SK-N-SH (cell line): ENCODE measurements around the gene FHIP2A. TPM values are rescaled to one million over a fixed set of nuclear protein-coding genes. Genes with fewer than 3 reads are reported as not detected.
"Not testable (repeated sequence)": the region's sequence is repeated elsewhere in the genome, so short reads cannot be mapped to it uniquely, and the experiment has no call there.

ENCODE experiments used
- CTCF ChIA-PET: fragments of 300-600, 350-600 bp; formaldehyde crosslinking; extraction: SDS; loops from one replicate; lab custom pipeline; 2021; lab: Yijun Ruan, JAX
- POLR2A ChIA-PET: fragments of 350-600 bp; sonication (Branson Sonifier 250); formaldehyde crosslinking; extraction: SDS; loops from one replicate; lab custom pipeline; 2020; ENCODE audit warnings: antibody characterized with exemption, inconsistent platforms; lab: Yijun Ruan, JAX
- DNase-seq: peaks from one replicate; pipeline ENCODE4 v3.0.0; 2012
- H2AFZ ChIP-seq: fragments of 200-600 bp; sonication (generic); 2 replicates; pipeline ENCODE4 v1.8.1; 2016; ENCODE audit warnings: antibody characterized with exemption, mild to moderate bottlenecking, low read depth
- H3F3A ChIP-seq: fragments of 200-600 bp; sonication (generic); replicated peaks from 2 replicates; pipeline ENCODE3; 2016; ENCODE audit warnings: antibody characterized with exemption, mild to moderate bottlenecking; ENCODE audit not compliant: insufficient read depth
- H3K27ac ChIP-seq, 2 experiments: fragments of 200-500 bp in 1 of 2; fragments of 200-600 bp in 1 of 2; sonication (Bioruptor generic) in 1 of 2; sonication (generic), shearing (Covaris generic) in 1 of 2; 2 replicates each; pipeline versions ENCODE4 v1.5.1 to v1.6.1; 2014 to 2016; ENCODE audit warnings: low read depth in 2 of 2, inconsistent platforms in 1 of 2, low read length in 1 of 2, mild to moderate bottlenecking in 1 of 2, mixed read lengths in 1 of 2
- H3K27me3 ChIP-seq: fragments of 200-600 bp; sonication (generic), shearing (Covaris generic); 2 replicates; pipeline ENCODE4 v1.6.1; 2016; ENCODE audit warnings: mixed run types; ENCODE audit not compliant: insufficient read depth
- H3K36me3 ChIP-seq, 2 experiments: fragments of 200-500 bp in 1 of 2; fragments of 200-600 bp in 1 of 2; sonication (Bioruptor generic) in 1 of 2; sonication (generic) in 1 of 2; replicated peaks in 1 of 2; 2 replicates each; pipeline versions ENCODE3 to v1.5.1; 2014 to 2016; ENCODE audit warnings: low read length in 1 of 2, mild to moderate bottlenecking in 1 of 2; ENCODE audit not compliant: insufficient read depth in 2 of 2, control insufficient read depth in 1 of 2
- H3K4me1 ChIP-seq, 2 experiments: fragments of 200-500 bp in 1 of 2; fragments of 200-600 bp in 1 of 2; sonication (Bioruptor generic) in 1 of 2; sonication (generic), shearing (Covaris generic) in 1 of 2; 2 replicates each; pipeline versions ENCODE4 v1.5.1 to v1.6.1; 2014 to 2016; ENCODE audit warnings: low read depth in 1 of 2, low read length in 1 of 2, mixed run types in 1 of 2; ENCODE audit not compliant: insufficient read depth in 2 of 2, control insufficient read depth in 1 of 2
- H3K4me2 ChIP-seq: fragments of 200-600 bp; sonication (generic), shearing (Covaris generic); 2 replicates; pipeline ENCODE4 v1.6.1; 2017; ENCODE audit warnings: mixed run types
- H3K4me3 ChIP-seq, 2 experiments: fragments of 200-500 bp in 1 of 2; fragments of 200-600 bp in 1 of 2; sonication (Bioruptor generic) in 1 of 2; sonication (generic), shearing (Covaris generic) in 1 of 2; 2 replicates each; pipeline versions ENCODE4 v1.5.1 to v1.8.1; 2014 to 2016; ENCODE audit warnings: low read depth in 2 of 2, inconsistent platforms in 1 of 2, low read length in 1 of 2, mild to moderate bottlenecking in 1 of 2, mixed read lengths in 1 of 2, moderate library complexity in 1 of 2
- H3K79me2 ChIP-seq: fragments of 200-600 bp; sonication (generic); 2 replicates; pipeline ENCODE4 v1.8.1; 2017; ENCODE audit warnings: mild to moderate bottlenecking; ENCODE audit not compliant: insufficient read depth
- H3K9ac ChIP-seq: fragments of 200-600 bp; sonication (generic); 2 replicates; pipeline ENCODE4 v1.6.1; 2017; ENCODE audit warnings: mixed run types
- H3K9me2 ChIP-seq: fragments of 200-600 bp; sonication (generic); 2 replicates; pipeline ENCODE4 v1.6.1; 2017; ENCODE audit warnings: mixed run types
- H3K9me3 ChIP-seq: fragments of 200-600 bp; sonication (generic); 2 replicates; pipeline ENCODE4 v1.6.1; 2017; ENCODE audit warnings: mixed run types, mild to moderate bottlenecking, moderate library complexity
- H4K20me1 ChIP-seq: fragments of 200-600 bp; sonication (generic); 2 replicates; pipeline ENCODE4 v1.6.1; 2017; ENCODE audit warnings: mild to moderate bottlenecking, mixed run types; ENCODE audit not compliant: insufficient read depth
- CTCF ChIP-seq: fragments of 200-600 bp; sonication (generic); IDR thresholded peaks from 2 replicates; pipeline ENCODE4 v1.6.1; 2017; ENCODE audit warnings: antibody characterized with exemption, mild to moderate bottlenecking, moderate library complexity
- EP300 ChIP-seq, 2 experiments: IDR thresholded peaks; 2 replicates each; pipeline versions ENCODE4 v1.4.0 to v1.6.1; 2012; ENCODE audit warnings: borderline replicate concordance in 1 of 2, low read depth in 1 of 2, low read length in 1 of 2
- FOSL2 ChIP-seq: IDR thresholded peaks from 2 replicates; pipeline ENCODE4 v1.4.0; 2012; ENCODE audit warnings: low read depth, mild to moderate bottlenecking, moderate library complexity, borderline replicate concordance
- FOXM1 ChIP-seq: IDR thresholded peaks from 2 replicates; pipeline ENCODE4 v1.4.0; 2012; ENCODE audit warnings: low read depth, mild to moderate bottlenecking
- JUND ChIP-seq: IDR thresholded peaks from 2 replicates; pipeline ENCODE4 v1.4.0; 2012
- MEF2A ChIP-seq: IDR thresholded peaks from 2 replicates; pipeline ENCODE4 v1.4.0; 2012; ENCODE audit warnings: low read depth, borderline replicate concordance
- NFIC ChIP-seq: IDR thresholded peaks from 2 replicates; pipeline ENCODE4 v1.4.0; 2012; ENCODE audit warnings: borderline replicate concordance
- PBX3 ChIP-seq: IDR thresholded peaks from 2 replicates; pipeline ENCODE4; 2012
- POLR2AphosphoS5 ChIP-seq: IDR thresholded peaks from 2 replicates; pipeline ENCODE4 v1.6.1; 2012; ENCODE audit warnings: low read depth, low read length
- RXRA ChIP-seq: IDR thresholded peaks from 2 replicates; pipeline ENCODE4 v1.4.0; 2012; ENCODE audit warnings: low read depth, mild to moderate bottlenecking, borderline replicate concordance
- SMC3 ChIP-seq: IDR thresholded peaks from 2 replicates; pipeline ENCODE4 v1.6.1; 2012; ENCODE audit warnings: low read depth, low read length, improper control_type of control experiment
- TCF12 ChIP-seq: IDR thresholded peaks from 2 replicates; pipeline ENCODE4 v1.4.0; 2012
- TEAD4 ChIP-seq: IDR thresholded peaks from 2 replicates; pipeline ENCODE4 v1.4.0; 2012; ENCODE audit warnings: mild to moderate bottlenecking, borderline replicate concordance; ENCODE audit not compliant: insufficient read depth
- WGBS: methylation state at CpG from one replicate; pipeline ENCODE4 v1.1.6; 2017; ENCODE audit warnings: low lambda C conversion rate; 5-methylcytosine and 5-hydroxymethylcytosine counted together
- polyA plus RNA-seq, 3 experiments: library from polyadenylated mRNA; depleted of rRNA; stranded (reverse); fragments of >200 nt; gene quantifications; 2 replicates each; pipeline ENCODE4 v1.2.3, GENCODE V29; 2012

Gene FHIP2A
- polyA plus RNA-seq, 1 of the 3 experiments (the other 2 are of a cell fraction): 6.1 TPM

- TF ChIP-seq NFIC (peak; percentile 45), TEAD4 (peak; percentile 86), TCF12 (peak; percentile 65), POLR2AphosphoS5 (peak; percentile 31; the same call in 1 of the 2 replicates), FOXM1 (peak; percentile 35; the same call in 1 of the 2 replicates), FOSL2 (peak; percentile 87), PBX3 (peak; percentile 43; the same call in 1 of the 2 replicates), EP300 (IDR thresholded peaks at IDR 0.05; ENCODE audit: borderline replicate concordance in 1 of 2, low read depth in 1 of 2, low read length in 1 of 2) (peak in 1 of 2 experiments; percentile 79; a peak in 2 of 4 replicates), MEF2A (no peak), CTCF (no peak), RXRA (peak; percentile 31; the same call in 1 of the 2 replicates), SMC3 (no peak), JUND (peak; percentile 92)
- DNase-seq: no peak
- H3K9me3 ChIP-seq: no peaks in the 10 kb centered on the region; the same call in 1 of the 2 replicates
- peaks cover 0 to 15% of the 10 kb centered on the region in 2 experiments; a peak in 1 of 4 replicates for H3K4me1 ChIP-seq
- peak overlapping the region; percentile 68 to 90 for H3K27ac ChIP-seq
- H3K4me2 ChIP-seq: peak overlapping the region; percentile 66
- peak overlapping the region; percentile 58 for H3K9ac ChIP-seq
- no peaks in the 10 kb centered on the region for H3K9me2 ChIP-seq
- peaks cover 49% of the 10 kb centered on the region for H3F3A ChIP-seq
- H3K79me2 ChIP-seq: peaks cover 11% of the 10 kb centered on the region
- no peak overlapping the region for H3K4me3 ChIP-seq
- 0 out of 2 replicates have a peak overlapping the region, but pooled peaks have one; percentile 7 for H2AFZ ChIP-seq
- ChIA-PET POLR2A (no interaction called here), CTCF (interaction anchor here (1.2 to 2.1 kb wide), 2 partner anchors 20 to 35 kb away, joined by 4 to 8 read pairs; partner anchors contain the start of gene FHIP2A)
- H3K27me3 ChIP-seq: no peaks in the 10 kb centered on the region
- H4K20me1 ChIP-seq: no peaks in the 10 kb centered on the region
- peaks cover 68 to 70% of the 10 kb centered on the region in 2 experiments for H3K36me3 ChIP-seq
- 36% methylated on average over 9 of the region's 9 CpGs for WGBS
Observed at GRCh38 chr10:114856544-114857287, 35.1 kb downstream of the FHIP2A start.

GRCh38 chr10:114857288-114857565 lies 35.6 kb downstream of the FHIP2A start:
- H3K9me3 ChIP-seq, H2AFZ ChIP-seq, H4K20me1 ChIP-seq, H3K9me2 ChIP-seq, DNase-seq, POLR2A ChIA-PET, H3K27me3 ChIP-seq, H3K4me3 ChIP-seq: not testable (repeated sequence)
- 89% methylated on average over 8 of the region's 8 CpGs for WGBS
- CTCF ChIA-PET: interaction anchor here (2.1 kb wide), 1 partner anchor 20 kb away, joined by 8 read pairs; no protein-coding TSS in a partner anchor
- H3K4me2 ChIP-seq: peak overlapping the region; percentile 66; the same call in 1 of the 2 replicates
- peaks cover 49% of the 10 kb centered on the region for H3F3A ChIP-seq
- H3K4me1 ChIP-seq: peaks cover under 1 to 15% of the 10 kb centered on the region in 2 experiments; a peak in 1 of 4 replicates
- peak overlapping the region; percentile 58 for H3K9ac ChIP-seq
- H3K36me3 ChIP-seq: peaks cover 69 to 72% of the 10 kb centered on the region in 2 experiments
- peaks cover 14% of the 10 kb centered on the region for H3K79me2 ChIP-seq
- H3K27ac ChIP-seq: peak overlapping the region; percentile 48 to 90; a peak in 3 of 4 replicates
